ENCODE measurements around the gene YIF1A. TPM values are rescaled to one million over a fixed set of nuclear protein-coding genes. Genes with fewer than 3 reads are reported as not detected.
"Not testable (repeated sequence)": the region's sequence is repeated elsewhere in the genome, so short reads cannot be mapped to it uniquely, and the experiment has no call there.

YIF1A gene
- total RNA-seq, 4 donors from 2014 or later: 57.7 to 92.5 (median 85.4) TPM

GRCh38 chr11:66325263-66325671 lies 36.3 kb upstream of the YIF1A start:
- Histone ChIP-seq H3K27me3 (no peaks in the 10 kb centered on the region), H3K9me3 (no peaks in the 10 kb centered on the region), H3K4me3 (no peak overlapping the region), H3K4me1 (peaks cover 34 to 45% (median 45%) of the 10 kb centered on the region in 4 donors), H3K36me3 (no peaks in the 10 kb centered on the region), H3K27ac (replicated peaks in 1 of 4) (peak overlapping the region in 3 of 4 donors; percentile 66 to 78 (median 71))
- TF ChIP-seq CTCF (IDR thresholded peaks at IDR 0.05) (no peak), EP300 (IDR thresholded peaks at IDR 0.05) (no peak), POLR2AphosphoS5 (IDR thresholded peaks at IDR 0.05) (no peak), POLR2A (IDR thresholded peaks at IDR 0.05; ENCODE audit: low read depth) (no peak)
- intact Hi-C loops (cut with DNase I): no loop called here
- WGBS: 89% methylated on average over 6 of the region's 8 CpGs
- no peak for DNase-seq (ENCODE audit: extremely low spot score)

- peaks cover 34 to 45% (median 45%) of the 10 kb centered on the region in 4 donors for H3K4me1 ChIP-seq
- H3K27me3 ChIP-seq: no peaks in the 10 kb centered on the region
- H3K27ac ChIP-seq (replicated peaks in 1 of 4): no peak overlapping the region
- WGBS: 67% methylated on average over 9 of the region's 10 CpGs
- H3K9me3 ChIP-seq: no peaks in the 10 kb centered on the region
- intact Hi-C loops (cut with DNase I): no loop called here
- H3K4me3 ChIP-seq: no peak overlapping the region
- DNase-seq (ENCODE audit: extremely low spot score): no peak
- no peaks in the 10 kb centered on the region for H3K36me3 ChIP-seq
- TF ChIP-seq POLR2AphosphoS5 (IDR thresholded peaks at IDR 0.05): no peak
- TF ChIP-seq POLR2A (IDR thresholded peaks at IDR 0.05; ENCODE audit: low read depth): no peak
- TF ChIP-seq EP300 (IDR thresholded peaks at IDR 0.05): no peak
- TF ChIP-seq CTCF (IDR thresholded peaks at IDR 0.05): no peak
Observed at GRCh38 chr11:66324664-66325063, 35.7 kb upstream of the YIF1A start.

GRCh38 chr11:66323684-66324083 lies 34.7 kb upstream of the YIF1A start:
- no peaks in the 10 kb centered on the region for H3K36me3 ChIP-seq
- H3K27ac ChIP-seq (replicated peaks in 1 of 4): no peak overlapping the region
- no peak overlapping the region for H3K4me3 ChIP-seq
- no peaks in the 10 kb centered on the region for H3K27me3 ChIP-seq
- no peaks in the 10 kb centered on the region for H3K9me3 ChIP-seq
- 97% methylated on average over 1 of the region's 1 CpG for WGBS
- intact Hi-C loops (cut with DNase I): no loop called here
- peaks cover 31 to 51% (median 45%) of the 10 kb centered on the region in 4 donors for H3K4me1 ChIP-seq
- DNase-seq (ENCODE audit: extremely low spot score): no peak
- no peak for TF ChIP-seq EP300 (IDR thresholded peaks at IDR 0.05)
- no peak for TF ChIP-seq CTCF (IDR thresholded peaks at IDR 0.05)
- no peak for TF ChIP-seq POLR2AphosphoS5 (IDR thresholded peaks at IDR 0.05)
- TF ChIP-seq POLR2A (IDR thresholded peaks at IDR 0.05; ENCODE audit: low read depth): no peak

GRCh38 chr11:66322732-66323427 lies 33.9 kb upstream of the YIF1A start:
- peak overlapping the region in 2 of 4 donors; percentile 7 to 65 for H3K27ac ChIP-seq (replicated peaks in 1 of 4)
- intact Hi-C loops (cut with DNase I): no loop called here

GRCh38 chr11:66321606-66322005 lies 32.7 kb upstream of the YIF1A start:
- peaks cover 28 to 52% (median 46%) of the 10 kb centered on the region in 4 donors for H3K4me1 ChIP-seq
- intact Hi-C loops (cut with DNase I): no loop called here
- no peak for DNase-seq (ENCODE audit: extremely low spot score)
- no peak overlapping the region for H3K4me3 ChIP-seq
- H3K27me3 ChIP-seq: peaks cover 0 to 4% (median 0%) of the 10 kb centered on the region in 4 donors
- TF ChIP-seq POLR2AphosphoS5 (IDR thresholded peaks at IDR 0.05) (peak in 1 of 2 donors; percentile 15), CTCF (IDR thresholded peaks at IDR 0.05) (no peak), EP300 (IDR thresholded peaks at IDR 0.05) (no peak), POLR2A (IDR thresholded peaks at IDR 0.05; ENCODE audit: low read depth) (no peak)
- WGBS: 85% methylated on average over 2 of the region's 4 CpGs
- H3K9me3 ChIP-seq: no peaks in the 10 kb centered on the region
- H3K27ac ChIP-seq (replicated peaks in 1 of 4): peak overlapping the region in 2 of 4 donors; percentile 7 to 65
- no peaks in the 10 kb centered on the region for H3K36me3 ChIP-seq

More at GRCh38 chr11:66322732-66323427, 33.9 kb upstream of the YIF1A start:
- H3K36me3 ChIP-seq: no peaks in the 10 kb centered on the region
- no peaks in the 10 kb centered on the region for H3K9me3 ChIP-seq
- H3K27me3 ChIP-seq: no peaks in the 10 kb centered on the region
- 54% methylated on average over 11 of the region's 11 CpGs for WGBS
- no peak for DNase-seq (ENCODE audit: extremely low spot score)
- no peak overlapping the region for H3K4me3 ChIP-seq
- TF ChIP-seq POLR2AphosphoS5 (IDR thresholded peaks at IDR 0.05) (peak; percentile 4 to 15), EP300 (IDR thresholded peaks at IDR 0.05) (no peak)
- peaks cover 29 to 51% (median 45%) of the 10 kb centered on the region in 4 donors for H3K4me1 ChIP-seq

- H3K27ac ChIP-seq (replicated peaks in 1 of 4); H3K9me3 ChIP-seq; H3K4me3 ChIP-seq; H3K36me3 ChIP-seq; DNase-seq (ENCODE audit: extremely low spot score); H3K27me3 ChIP-seq; intact Hi-C loops (cut with DNase I): not testable (repeated sequence)
- WGBS: 92% methylated on average over 6 of the region's 6 CpGs
- peaks cover 27 to 52% (median 47%) of the 10 kb centered on the region in 4 donors for H3K4me1 ChIP-seq
Observed at GRCh38 chr11:66320748-66321147, 31.8 kb upstream of the YIF1A start.

GRCh38 chr11:66320289-66320688 lies 31.3 kb upstream of the YIF1A start:
- H3K9me3 ChIP-seq; intact Hi-C loops (cut with DNase I); H3K4me3 ChIP-seq; H3K27me3 ChIP-seq; H3K27ac ChIP-seq (replicated peaks in 1 of 4); H3K36me3 ChIP-seq; DNase-seq (ENCODE audit: extremely low spot score): not testable (repeated sequence)
- peaks cover 27 to 53% (median 51%) of the 10 kb centered on the region in 4 donors for H3K4me1 ChIP-seq
- 95% methylated on average over 2 of the region's 2 CpGs for WGBS

Measured in esophagus muscularis mucosa (tissue), 4 donors.